GM20000 (cell line): ENCODE results near the gene OPN1SW.

Experiments used
- DNase-seq: peaks from one replicate; pipeline ENCODE4 v3.0.0; 2012; ENCODE audit warnings: low spot score
- CTCF ChIP-seq: IDR thresholded peaks from 2 replicates; pipeline ENCODE4 v1.5.1; 2012; ENCODE audit warnings: mild to moderate bottlenecking, control low read depth; ENCODE audit errors: extremely low read depth, missing control alignments

OPN1SW gene

GRCh38 chr7:128739048-128739962, 36.3 kb downstream of the OPN1SW start, which contains the start of gene CALU:
Gene CALU, plus strand, starts transcription at chr7:128739359. Its CDS starts 9,225 bp downstream, at chr7:128748584.
- DNase-seq: peak; percentile 99
- no peak for TF ChIP-seq CTCF

- DNase-seq: peak; percentile 42
- no peak for TF ChIP-seq CTCF
Observed at GRCh38 chr7:128738570-128739047, 37.0 kb downstream of the OPN1SW start.

- DNase-seq: no peak
- TF ChIP-seq CTCF: no peak
Observed at GRCh38 chr7:128737867-128738385, 37.7 kb downstream of the OPN1SW start.

GRCh38 chr7:128737441-128737840, 38.2 kb downstream of the OPN1SW start:
- no peak for TF ChIP-seq CTCF
- no peak for DNase-seq

- no peak for TF ChIP-seq CTCF
- DNase-seq: no peak
Observed at GRCh38 chr7:128735436-128735835, 40.2 kb downstream of the OPN1SW start.

GRCh38 chr7:128734890-128735289, 40.7 kb downstream of the OPN1SW start:
- TF ChIP-seq CTCF: no peak

DNA sequence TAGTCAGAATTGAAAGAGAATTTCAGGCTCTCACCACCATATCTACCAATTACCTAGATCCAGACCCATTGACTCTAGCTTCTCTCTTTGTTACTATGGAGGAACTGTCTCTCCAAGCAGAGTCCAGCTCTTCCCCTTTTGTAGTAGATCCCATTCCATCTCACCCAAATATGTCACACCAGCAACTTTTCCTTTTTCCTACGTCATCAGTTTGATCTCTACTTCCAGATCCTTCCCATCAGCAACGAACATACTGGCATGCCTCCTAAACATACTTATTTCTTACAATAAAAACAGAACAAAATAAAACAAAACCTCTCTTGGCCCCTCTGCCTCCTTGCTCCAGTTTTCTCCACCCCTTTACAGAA, 42.3 kb downstream of the OPN1SW start:
- DNase-seq: no peak
- no peak for TF ChIP-seq CTCF

More at GRCh38 chr7:128734890-128735289, 40.7 kb downstream of the OPN1SW start:
- DNase-seq: no peak
